Bronchial epithelial cell (primary cell): ENCODE results near the gene PAPPA2. TPM values are rescaled to one million over a fixed set of nuclear protein-coding genes. Genes with fewer than 3 reads are reported as not detected.

Experiments used
- DNase-seq: peaks from one replicate; pipeline ENCODE4 v3.0.0-alpha.2; 2010; ENCODE audit warnings: low read depth
- FAIRE-seq: peaks from 2 replicates; lab custom pipeline; 2011; peaks lifted over from hg19 to GRCh38; lab: Jason Lieb, UNC
- H3K27me3 ChIP-seq: 2 replicates; pipeline ENCODE4 v1.5.1; 2011; ENCODE audit warnings: low read length; ENCODE audit not compliant: control insufficient read depth, insufficient read depth
- H3K36me3 ChIP-seq: 2 replicates; pipeline ENCODE4 v1.5.1; 2011; ENCODE audit warnings: low read length; ENCODE audit not compliant: control insufficient read depth, insufficient read depth
- H3K4me3 ChIP-seq: 2 replicates; pipeline ENCODE4 v1.5.1; 2011; ENCODE audit warnings: mild to moderate bottlenecking, low read depth, low read length, control low read depth
- total RNA-seq: library from RNA; depleted of rRNA; stranded (reverse); fragments of >200 nt; gene quantifications from 2 replicates; pipeline ENCODE4 v1.2.1, GENCODE V29; 2014
- TF ChIP-seq, protein P1 (sequence below): IDR thresholded peaks from 2 replicates; pipeline ENCODE4 v1.5.1; 2011; ENCODE audit warnings: mild to moderate bottlenecking, moderate library complexity, low read length, control low read depth, inconsistent platforms; ENCODE audit not compliant: insufficient read depth, severe bottlenecking

The PAPPA2 gene
- total RNA-seq, 1 donor from 2014 or later, result 8.7 TPM

DNA sequence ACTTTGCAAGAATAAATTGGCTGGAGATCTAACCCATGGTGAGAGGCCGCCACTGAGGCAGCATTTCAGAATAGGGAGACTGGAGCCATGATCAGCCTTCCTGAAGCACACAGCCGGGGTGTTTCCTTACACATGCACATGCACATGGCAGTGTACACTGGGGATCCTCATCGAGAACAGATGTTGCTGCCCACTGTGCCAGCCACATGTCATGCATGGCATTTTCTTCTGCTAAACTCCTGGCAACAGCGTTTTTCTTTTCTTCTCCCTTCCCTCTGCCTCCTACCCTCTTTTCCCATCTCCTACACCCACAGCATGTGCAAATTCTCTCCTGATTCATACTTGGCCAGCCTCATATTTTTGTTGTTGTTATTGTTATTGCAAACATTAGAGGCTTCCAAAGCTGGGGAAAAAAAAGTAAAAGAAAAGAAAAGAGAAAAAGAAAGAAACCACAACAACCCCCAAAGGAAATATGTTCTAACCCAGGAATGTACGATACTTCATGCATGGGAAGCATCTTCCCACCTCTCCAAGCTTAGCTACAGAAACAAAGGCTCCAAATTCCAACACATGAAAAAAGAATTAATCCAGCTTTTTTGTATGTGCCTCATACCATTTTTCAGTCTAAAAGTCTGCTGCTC lies 357.5 kb downstream of the PAPPA2 start:
- DNase-seq (no peak), FAIRE-seq (no peak)
- TF ChIP-seq, protein P1, sequence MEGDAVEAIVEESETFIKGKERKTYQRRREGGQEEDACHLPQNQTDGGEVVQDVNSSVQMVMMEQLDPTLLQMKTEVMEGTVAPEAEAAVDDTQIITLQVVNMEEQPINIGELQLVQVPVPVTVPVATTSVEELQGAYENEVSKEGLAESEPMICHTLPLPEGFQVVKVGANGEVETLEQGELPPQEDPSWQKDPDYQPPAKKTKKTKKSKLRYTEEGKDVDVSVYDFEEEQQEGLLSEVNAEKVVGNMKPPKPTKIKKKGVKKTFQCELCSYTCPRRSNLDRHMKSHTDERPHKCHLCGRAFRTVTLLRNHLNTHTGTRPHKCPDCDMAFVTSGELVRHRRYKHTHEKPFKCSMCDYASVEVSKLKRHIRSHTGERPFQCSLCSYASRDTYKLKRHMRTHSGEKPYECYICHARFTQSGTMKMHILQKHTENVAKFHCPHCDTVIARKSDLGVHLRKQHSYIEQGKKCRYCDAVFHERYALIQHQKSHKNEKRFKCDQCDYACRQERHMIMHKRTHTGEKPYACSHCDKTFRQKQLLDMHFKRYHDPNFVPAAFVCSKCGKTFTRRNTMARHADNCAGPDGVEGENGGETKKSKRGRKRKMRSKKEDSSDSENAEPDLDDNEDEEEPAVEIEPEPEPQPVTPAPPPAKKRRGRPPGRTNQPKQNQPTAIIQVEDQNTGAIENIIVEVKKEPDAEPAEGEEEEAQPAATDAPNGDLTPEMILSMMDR, result no peak
- Histone ChIP-seq H3K4me3 (no peak overlapping the region), H3K36me3 (no peaks in the 10 kb centered on the region), H3K27me3 (no peaks in the 10 kb centered on the region)

DNA sequence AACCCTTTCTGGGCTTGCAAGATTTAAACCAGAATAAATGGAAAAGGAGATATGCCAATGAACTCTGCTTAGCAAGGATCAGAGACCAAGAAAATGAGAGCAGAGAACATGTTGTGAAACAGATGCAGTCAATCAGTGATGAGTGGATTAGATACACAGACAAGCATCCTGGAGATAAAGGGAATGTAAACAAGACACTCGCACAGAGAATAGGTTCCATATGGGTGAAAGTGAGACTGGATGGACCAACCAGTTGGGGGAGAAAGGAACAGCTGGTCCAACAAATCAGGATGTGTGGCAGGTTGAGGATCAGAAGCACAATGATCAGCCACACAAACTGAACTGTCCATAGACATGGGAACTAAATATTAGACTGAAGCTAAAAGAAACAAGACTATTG lies 363.3 kb downstream of the PAPPA2 start:
- no peaks in the 10 kb centered on the region for H3K36me3 ChIP-seq
- H3K27me3 ChIP-seq, result no peaks in the 10 kb centered on the region
- no peak overlapping the region for H3K4me3 ChIP-seq
- TF ChIP-seq, protein P1, result no peak
- FAIRE-seq, result peak; percentile 36
- DNase-seq, result no peak

DNA sequence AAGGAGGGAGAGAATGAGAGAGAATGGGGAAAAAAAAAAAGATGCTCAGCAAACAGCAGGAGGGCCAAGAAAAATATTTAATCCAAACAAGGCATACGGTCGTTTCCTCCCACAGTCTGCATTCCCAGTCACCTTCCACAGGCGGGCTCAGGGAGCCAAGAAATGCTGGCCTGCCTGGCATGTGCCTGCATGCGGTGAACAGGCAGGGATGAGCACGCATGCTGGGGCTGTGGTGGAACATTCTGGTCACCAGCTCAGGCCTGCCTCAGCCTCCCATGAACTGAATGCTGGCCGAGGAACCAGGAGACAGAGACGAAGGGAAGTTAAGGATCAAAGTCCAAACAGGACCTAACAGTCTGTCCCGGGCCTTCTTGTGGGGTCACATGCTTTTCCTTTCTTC lies 366.3 kb downstream of the PAPPA2 start:
- H3K36me3 ChIP-seq, result no peaks in the 10 kb centered on the region
- no peak overlapping the region for H3K4me3 ChIP-seq
- FAIRE-seq, result no peak
- DNase-seq, result no peak
- H3K27me3 ChIP-seq, result no peaks in the 10 kb centered on the region
- TF ChIP-seq, protein P1, result no peak

DNA sequence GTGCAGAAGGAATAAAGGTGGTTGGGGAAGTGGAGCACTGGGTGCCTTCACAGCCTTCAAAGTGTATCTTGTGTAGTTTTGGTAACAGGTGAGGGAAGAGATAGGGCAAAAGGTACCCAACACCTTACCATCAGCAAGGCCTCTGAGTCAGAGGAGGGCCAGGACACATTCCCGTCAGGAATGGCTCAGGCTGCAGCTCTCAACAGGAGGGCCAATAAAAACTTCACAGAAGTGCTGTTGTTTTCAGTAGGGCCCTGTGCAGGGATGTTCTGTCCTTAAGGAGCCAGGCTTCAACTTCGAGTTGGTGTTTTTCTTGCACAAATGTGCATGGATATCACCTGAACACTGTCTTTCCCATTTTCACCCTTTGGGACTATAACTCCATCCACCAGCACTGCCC lies 368.2 kb downstream of the PAPPA2 start:
- DNase-seq (no peak), FAIRE-seq (peak; percentile 23)
- no peaks in the 10 kb centered on the region for H3K36me3 ChIP-seq
- no peaks in the 10 kb centered on the region for H3K27me3 ChIP-seq
- TF ChIP-seq, protein P1, result no peak
- H3K4me3 ChIP-seq, result no peak overlapping the region

DNA sequence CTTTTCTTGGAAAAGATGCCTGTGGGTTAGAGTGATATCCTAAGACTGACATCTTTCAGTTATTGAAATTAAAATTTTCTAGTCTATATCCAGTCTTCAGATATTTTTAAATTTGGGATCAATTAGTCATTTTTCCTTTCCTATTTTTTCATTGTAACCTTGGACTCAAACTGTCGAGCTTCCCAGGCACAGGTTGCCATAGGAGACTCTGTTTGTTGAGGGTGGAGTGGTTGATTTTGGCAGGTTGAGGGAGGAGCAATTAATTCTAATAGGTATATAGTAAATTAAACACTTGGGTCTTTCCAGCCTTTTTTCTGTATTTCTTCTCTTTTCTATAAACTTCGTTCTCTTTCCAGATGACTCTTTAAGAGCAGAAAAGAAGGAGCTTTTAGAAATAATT lies 374.7 kb downstream of the PAPPA2 start:
- TF ChIP-seq, protein P1, result no peak
- Histone ChIP-seq H3K4me3 (no peak overlapping the region), H3K36me3 (no peaks in the 10 kb centered on the region), H3K27me3 (no peaks in the 10 kb centered on the region)
- no peak for FAIRE-seq
- DNase-seq, result no peak

DNA sequence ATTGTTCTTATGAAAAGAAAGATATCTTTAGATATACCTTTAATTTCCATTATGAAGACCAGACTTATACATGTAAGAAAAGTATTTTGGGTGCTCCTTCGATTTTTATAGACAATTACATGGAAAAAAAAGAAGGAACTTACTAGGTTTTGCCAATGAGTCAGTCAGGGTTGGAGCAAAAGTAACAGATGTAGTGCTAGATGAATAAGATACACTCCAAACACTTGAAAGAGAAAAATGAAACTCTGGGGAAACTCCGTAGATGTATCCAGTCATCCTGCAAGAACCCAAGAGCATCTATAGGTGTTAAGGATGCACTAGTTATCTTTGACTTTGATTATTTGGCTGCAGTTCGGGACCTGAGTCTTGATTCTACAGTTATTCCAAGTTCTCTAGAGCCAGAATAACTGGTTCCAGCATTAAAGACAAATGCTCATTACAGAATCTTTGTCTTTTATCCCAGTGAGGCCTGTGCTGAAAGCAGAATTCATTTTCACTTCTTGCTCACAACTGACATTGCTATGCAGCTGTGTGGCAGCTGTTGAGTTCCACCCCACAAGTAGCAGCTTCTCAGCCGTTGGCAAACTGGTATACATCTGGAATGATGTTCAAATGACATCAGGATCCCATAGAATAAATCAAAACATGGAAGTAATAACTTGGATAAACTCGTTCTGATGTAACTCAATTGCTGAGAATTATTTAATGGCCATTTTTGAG lies 375.5 kb downstream of the PAPPA2 start:
- H3K4me3 ChIP-seq, result no peak overlapping the region
- TF ChIP-seq, protein P1, result no peak
- FAIRE-seq, result no peak
- DNase-seq, result no peak
- no peaks in the 10 kb centered on the region for H3K36me3 ChIP-seq
- H3K27me3 ChIP-seq, result no peaks in the 10 kb centered on the region
